OCI-LY1 (cell line): Measurements from ENCODE around the gene DPP4.

Experiments used
- H2AFZ ChIP-seq: fragments of 200-600 bp; sonication (generic), shearing (Covaris generic); 2 replicates; pipeline ENCODE4 v1.6.0; 2014; ENCODE audit warnings: antibody characterized with exemption, mild to moderate bottlenecking, low read length
- H3F3A ChIP-seq: fragments of 200-600 bp; sonication (generic), shearing (Covaris generic); 2 replicates; pipeline ENCODE4 v1.6.0; 2014; ENCODE audit warnings: mild to moderate bottlenecking, antibody characterized with exemption, low read length, moderate library complexity; ENCODE audit not compliant: insufficient read depth
- H3K27ac ChIP-seq: fragments of 200-600 bp; sonication (generic); 2 replicates; pipeline ENCODE4 v1.5.1; 2014; ENCODE audit warnings: low read length, mixed run types, mild to moderate bottlenecking, low read depth; ENCODE audit not compliant: poor library complexity, severe bottlenecking
- H3K27me3 ChIP-seq: fragments of 200-600 bp; sonication (generic); 2 replicates; pipeline ENCODE4 v1.6.0; 2014; ENCODE audit warnings: antibody characterized with exemption, mild to moderate bottlenecking, low read length, moderate library complexity; ENCODE audit not compliant: insufficient read depth
- H3K36me3 ChIP-seq: fragments of 200-600 bp; sonication (generic); 2 replicates; pipeline ENCODE4 v1.6.1; 2014; ENCODE audit warnings: mild to moderate bottlenecking, antibody characterized with exemption, low read length, moderate library complexity, mixed read lengths; ENCODE audit not compliant: insufficient read depth
- H3K4me1 ChIP-seq: fragments of 200-600 bp; sonication (generic); 2 replicates; pipeline ENCODE4 v1.5.1; 2014; ENCODE audit warnings: mild to moderate bottlenecking, low read length, moderate library complexity; ENCODE audit not compliant: insufficient read depth, severe bottlenecking
- H3K4me2 ChIP-seq: fragments of 200-600 bp; sonication (generic), shearing (Covaris generic); 2 replicates; pipeline ENCODE4 v1.6.1; 2014; ENCODE audit warnings: low read length
- H3K4me3 ChIP-seq: fragments of 200-600 bp; sonication (generic); 2 replicates; pipeline ENCODE4 v1.5.1; 2014; ENCODE audit warnings: low read length, low read depth, mild to moderate bottlenecking, mixed read lengths; ENCODE audit not compliant: poor library complexity, severe bottlenecking
- H3K79me2 ChIP-seq: fragments of 200-600 bp; shearing (Covaris generic); 2 replicates; pipeline ENCODE4 v1.6.1; 2016; ENCODE audit warnings: mixed run types, low read length, mixed read lengths; ENCODE audit not compliant: insufficient read depth
- H3K9ac ChIP-seq: fragments of 200-600 bp; sonication (generic), shearing (Covaris generic); 2 replicates; pipeline ENCODE4 v1.6.1; 2014; ENCODE audit warnings: mild to moderate bottlenecking, low read length, mixed read lengths
- H3K9me2 ChIP-seq: fragments of 200-600 bp; sonication (generic), shearing (Covaris generic); 2 replicates; pipeline ENCODE4 v1.6.1; 2014; ENCODE audit warnings: low read depth, mild to moderate bottlenecking, low read length, mixed read lengths
- H3K9me3 ChIP-seq: fragments of 200-600 bp; shearing (Covaris generic); 2 replicates; pipeline ENCODE4 v1.6.1; 2014; ENCODE audit warnings: low read length, mixed read lengths
- H4K20me1 ChIP-seq: fragments of 200-600 bp; sonication (generic), shearing (Covaris generic); 2 replicates; pipeline ENCODE4 v1.6.0; 2016; ENCODE audit warnings: mild to moderate bottlenecking, low read length; ENCODE audit not compliant: insufficient read depth
- EZH2 ChIP-seq: fragments of 200-600 bp; sonication (generic), shearing (Covaris generic); IDR thresholded peaks from 2 replicates; pipeline ENCODE4 v1.8.0; 2017; ENCODE audit warnings: borderline replicate concordance, mixed run types, mild to moderate bottlenecking, antibody characterized with exemption, low read length, moderate library complexity, mixed read lengths
- TF ChIP-seq, protein P1 (sequence below): fragments of 200-600 bp; sonication (generic), shearing (Covaris generic); IDR thresholded peaks from 2 replicates; pipeline ENCODE4 v1.5.1; 2017; ENCODE audit warnings: mild to moderate bottlenecking, antibody characterized with exemption, low read length, moderate library complexity, mixed read lengths

DPP4 gene

DNA sequence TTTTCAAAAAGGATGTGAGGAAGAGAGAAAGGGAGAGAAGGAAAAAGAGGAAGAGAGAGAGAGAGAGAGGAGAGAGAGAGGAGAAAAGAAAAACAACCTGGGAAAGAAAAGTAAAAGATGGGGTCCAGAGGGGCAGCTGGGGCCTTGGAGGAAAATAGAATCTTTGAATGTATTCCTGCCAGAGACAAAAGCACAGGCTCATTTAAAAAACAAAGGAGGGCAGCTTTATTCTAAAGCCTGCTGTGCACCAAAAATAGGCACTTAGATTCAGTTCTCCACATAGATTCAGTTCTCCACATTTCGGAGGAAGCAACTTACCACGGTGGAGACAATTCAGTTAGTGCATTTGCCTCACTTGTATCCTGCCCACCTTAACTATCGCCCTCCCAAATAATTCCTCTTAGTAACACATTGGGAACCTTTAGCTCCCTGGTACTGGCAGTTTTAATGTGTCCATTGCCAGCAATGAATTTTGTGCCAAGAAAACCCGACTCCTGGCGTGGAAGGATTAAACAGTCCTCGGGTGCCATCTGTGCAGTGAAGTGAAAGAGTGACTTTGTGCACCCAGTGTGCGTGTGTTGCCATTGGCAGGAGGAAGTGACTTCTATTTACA lies 71.3 kb downstream of the DPP4 start:
- H3F3A ChIP-seq: no peaks in the 10 kb centered on the region
- H3K4me3 ChIP-seq: no peak overlapping the region
- H2AFZ ChIP-seq: no peak overlapping the region
- no peaks in the 10 kb centered on the region for H4K20me1 ChIP-seq
- no peak overlapping the region for H3K9ac ChIP-seq
- no peaks in the 10 kb centered on the region for H3K27me3 ChIP-seq
- H3K27ac ChIP-seq: no peak overlapping the region
- H3K4me2 ChIP-seq: no peak overlapping the region
- H3K4me1 ChIP-seq: no peaks in the 10 kb centered on the region
- H3K9me3 ChIP-seq: no peaks in the 10 kb centered on the region
- H3K79me2 ChIP-seq: no peaks in the 10 kb centered on the region
- H3K36me3 ChIP-seq: no peaks in the 10 kb centered on the region
- TF ChIP-seq, protein P1, sequence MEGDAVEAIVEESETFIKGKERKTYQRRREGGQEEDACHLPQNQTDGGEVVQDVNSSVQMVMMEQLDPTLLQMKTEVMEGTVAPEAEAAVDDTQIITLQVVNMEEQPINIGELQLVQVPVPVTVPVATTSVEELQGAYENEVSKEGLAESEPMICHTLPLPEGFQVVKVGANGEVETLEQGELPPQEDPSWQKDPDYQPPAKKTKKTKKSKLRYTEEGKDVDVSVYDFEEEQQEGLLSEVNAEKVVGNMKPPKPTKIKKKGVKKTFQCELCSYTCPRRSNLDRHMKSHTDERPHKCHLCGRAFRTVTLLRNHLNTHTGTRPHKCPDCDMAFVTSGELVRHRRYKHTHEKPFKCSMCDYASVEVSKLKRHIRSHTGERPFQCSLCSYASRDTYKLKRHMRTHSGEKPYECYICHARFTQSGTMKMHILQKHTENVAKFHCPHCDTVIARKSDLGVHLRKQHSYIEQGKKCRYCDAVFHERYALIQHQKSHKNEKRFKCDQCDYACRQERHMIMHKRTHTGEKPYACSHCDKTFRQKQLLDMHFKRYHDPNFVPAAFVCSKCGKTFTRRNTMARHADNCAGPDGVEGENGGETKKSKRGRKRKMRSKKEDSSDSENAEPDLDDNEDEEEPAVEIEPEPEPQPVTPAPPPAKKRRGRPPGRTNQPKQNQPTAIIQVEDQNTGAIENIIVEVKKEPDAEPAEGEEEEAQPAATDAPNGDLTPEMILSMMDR: no peak
- no peaks in the 10 kb centered on the region for H3K9me2 ChIP-seq

DNA sequence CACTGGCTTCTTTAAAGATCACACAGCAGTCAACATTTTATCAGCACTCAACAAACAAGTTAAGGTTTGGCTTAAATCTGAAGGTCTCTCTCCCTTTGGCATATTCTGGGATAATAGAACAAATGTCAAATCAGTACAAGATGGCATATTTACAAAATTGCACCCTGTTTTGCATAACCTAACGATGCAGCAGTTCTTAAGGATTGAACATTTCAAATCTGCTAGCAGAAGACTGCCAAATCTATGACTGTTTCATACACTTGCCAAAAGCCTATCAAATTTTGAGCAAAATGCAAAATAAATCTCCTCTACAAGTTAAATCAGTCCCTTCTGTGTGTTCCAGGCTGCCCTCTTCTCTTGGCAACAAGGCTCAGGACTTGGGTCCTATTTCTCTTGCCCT lies 73.6 kb downstream of the DPP4 start:
- Histone ChIP-seq H3K4me1 (no peaks in the 10 kb centered on the region), H3K4me2 (no peak overlapping the region), H3K27me3 (no peaks in the 10 kb centered on the region), H3K27ac (no peak overlapping the region), H3F3A (no peaks in the 10 kb centered on the region), H3K36me3 (no peaks in the 10 kb centered on the region), H3K9me2 (no peaks in the 10 kb centered on the region), H2AFZ (no peak overlapping the region), H3K79me2 (no peaks in the 10 kb centered on the region), H3K9me3 (no peaks in the 10 kb centered on the region), H3K9ac (no peak overlapping the region), H4K20me1 (no peaks in the 10 kb centered on the region), H3K4me3 (no peak overlapping the region)
- TF ChIP-seq EZH2: no peak
- TF ChIP-seq, protein P1: no peak

DNA sequence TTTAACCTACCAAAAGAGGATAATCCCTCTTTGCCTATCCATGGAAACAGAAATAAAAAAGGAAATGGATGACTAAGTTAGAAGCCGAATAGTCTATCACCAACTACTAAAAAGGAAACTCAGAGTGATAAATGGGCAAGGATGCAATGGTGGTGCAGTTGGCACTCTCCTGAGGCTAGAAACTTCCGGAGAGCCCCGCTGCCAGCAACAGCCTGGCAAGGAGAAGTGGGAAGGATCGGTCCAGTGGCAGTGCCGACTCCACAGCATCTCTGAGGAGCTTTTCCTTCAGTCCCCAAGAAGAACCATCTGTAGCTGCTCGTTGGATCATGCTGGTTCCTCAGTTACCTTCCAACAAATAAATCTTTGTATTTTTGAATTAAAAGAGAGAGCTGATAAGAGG lies 74.7 kb downstream of the DPP4 start:
- H3K27ac ChIP-seq: no peak overlapping the region

More for the DNA sequence above, 74.7 kb downstream of the DPP4 start:
- Histone ChIP-seq H4K20me1 (no peaks in the 10 kb centered on the region), H2AFZ (no peak overlapping the region), H3K4me2 (no peak overlapping the region), H3K4me3 (no peak overlapping the region), H3K9me2 (no peaks in the 10 kb centered on the region), H3K79me2 (no peaks in the 10 kb centered on the region), H3K9ac (no peak overlapping the region), H3K27me3 (no peaks in the 10 kb centered on the region), H3K9me3 (no peaks in the 10 kb centered on the region), H3F3A (no peaks in the 10 kb centered on the region), H3K4me1 (no peaks in the 10 kb centered on the region), H3K36me3 (no peaks in the 10 kb centered on the region)
- TF ChIP-seq, protein P1: no peak
- TF ChIP-seq EZH2: no peak
